HEK293 (cell line): ENCODE results near the gene ESPNL.

Source experiments
- CTCF ChIA-PET: fragments of 350-600 bp; formaldehyde crosslinking; extraction: SDS; loops from one replicate; lab custom pipeline; 2021; ENCODE audit warnings: antibody characterized with exemption; lab: Yijun Ruan, JAX
- POLR2A ChIA-PET: fragments of 300-600 bp; formaldehyde crosslinking; extraction: SDS; loops from one replicate; lab custom pipeline; 2020; ENCODE audit warnings: antibody characterized with exemption, inconsistent platforms; lab: Yijun Ruan, JAX
- H3K27ac ChIP-seq: fragments of 200-500 bp; sonication (Bioruptor generic); 2 replicates; pipeline ENCODE4 v1.5.1; 2014; ENCODE audit warnings: low read depth, low read length, control low read depth, inconsistent platforms; ENCODE audit errors: extremely low read depth
- H3K36me3 ChIP-seq, 2 experiments: fragments of 200-500 bp in 1 of 2; sonication (Bioruptor generic) in 1 of 2; 1 replicate in 1 of 2; 2 replicates in 1 of 2; pipeline ENCODE4 v1.5.1; 2014 to 2017; ENCODE audit warnings: inconsistent platforms in 2 of 2, low read length in 2 of 2; ENCODE audit not compliant: control insufficient read depth in 2 of 2, insufficient read depth in 1 of 2
- H3K4me1 ChIP-seq: fragments of 200-500 bp; sonication (Bioruptor generic); 2 replicates; pipeline ENCODE4 v1.5.1; 2014; ENCODE audit warnings: mild to moderate bottlenecking, low read length, inconsistent platforms; ENCODE audit not compliant: control insufficient read depth, insufficient read depth
- H3K4me3 ChIP-seq: 2 replicates; pipeline ENCODE4 v1.5.1; 2011; ENCODE audit warnings: low read depth, mild to moderate bottlenecking, control low read depth, low read length, moderate library complexity
- H3K9me3 ChIP-seq: fragments of 200-500 bp; sonication (Bioruptor generic); 2 replicates; pipeline ENCODE4 v1.5.1; 2014; ENCODE audit warnings: low read depth, low read length, inconsistent platforms; ENCODE audit not compliant: control insufficient read depth, insufficient read depth
- BCL11A ChIP-seq: fragments of 450-650 bp; formaldehyde crosslinking; IDR thresholded peaks from 2 replicates; pipeline ENCODE4 v1.5.1; 2016; ENCODE audit warnings: low read depth, missing biosample characterization, missing genetic modification characterization
- GFI1B ChIP-seq: fragments of 450-650 bp; formaldehyde crosslinking; IDR thresholded peaks from 2 replicates; pipeline ENCODE4 v1.5.1; 2016; ENCODE audit warnings: missing biosample characterization, missing genetic modification characterization
- GLI2 ChIP-seq: fragments of 450-650 bp; formaldehyde crosslinking; IDR thresholded peaks from 2 replicates; pipeline ENCODE4; 2017; ENCODE audit warnings: missing biosample characterization, missing genetic modification characterization, low read depth, borderline replicate concordance
- KLF7 ChIP-seq: fragments of 450-650 bp; formaldehyde crosslinking; IDR thresholded peaks from 2 replicates; pipeline ENCODE4 v1.5.1; 2016; ENCODE audit warnings: missing biosample characterization, missing genetic modification characterization, borderline replicate concordance
- MEIS1 ChIP-seq: sonication (generic); formaldehyde crosslinking; IDR thresholded peaks from 2 replicates; pipeline ENCODE4 v1.8.1; 2022; ENCODE audit warnings: missing genetic modification reagents, mild to moderate bottlenecking, borderline replicate concordance
- SALL2 ChIP-seq: fragments of 450-650 bp; formaldehyde crosslinking; IDR thresholded peaks from 2 replicates; pipeline ENCODE4 v1.5.0; 2017; ENCODE audit warnings: missing biosample characterization, mild to moderate bottlenecking, missing genetic modification characterization, borderline replicate concordance
- SETDB1 ChIP-seq: IDR thresholded peaks from one replicate; pipeline ENCODE4 v1.6.1; 2017; ENCODE audit warnings: mild to moderate bottlenecking, low read length, moderate library complexity, mixed read lengths; ENCODE audit not compliant: insufficient read length
- TRIM28 ChIP-seq: IDR thresholded peaks from 2 replicates; pipeline ENCODE4 v1.6.1; 2011; ENCODE audit warnings: low read length, control low read depth, borderline replicate concordance
- ZBTB21 ChIP-seq: fragments of 450-650 bp; formaldehyde crosslinking; IDR thresholded peaks from 2 replicates; pipeline ENCODE4 v1.5.1; 2017; ENCODE audit warnings: missing biosample characterization, missing genetic modification characterization
- ZEB2 ChIP-seq: fragments of 450-650 bp; formaldehyde crosslinking; IDR thresholded peaks from 2 replicates; pipeline ENCODE4 v1.5.1; 2016; ENCODE audit warnings: missing biosample characterization, missing genetic modification characterization
- ZIC2 ChIP-seq: fragments of 450-650 bp; formaldehyde crosslinking; IDR thresholded peaks from 2 replicates; pipeline ENCODE4 v1.5.1; 2016; ENCODE audit warnings: missing biosample characterization, missing genetic modification characterization
- ZNF132 ChIP-seq: fragments of 450-650 bp; formaldehyde crosslinking; IDR thresholded peaks from 2 replicates; pipeline ENCODE4 v1.5.1; 2017; ENCODE audit warnings: missing biosample characterization, missing genetic modification characterization, borderline replicate concordance
- ZNF133 ChIP-seq: fragments of 450-650 bp; formaldehyde crosslinking; IDR thresholded peaks from 2 replicates; pipeline ENCODE4 v1.5.1; 2016; ENCODE audit warnings: missing biosample characterization, missing genetic modification characterization
- ZNF19 ChIP-seq: fragments of 450-650 bp; formaldehyde crosslinking; IDR thresholded peaks from 2 replicates; pipeline ENCODE4; 2016; ENCODE audit warnings: missing biosample characterization, missing genetic modification characterization, low read depth
- ZNF211 ChIP-seq: fragments of 450-650 bp; formaldehyde crosslinking; IDR thresholded peaks from 2 replicates; pipeline ENCODE4 v1.5.1; 2016; ENCODE audit warnings: low read depth, missing biosample characterization, missing genetic modification characterization
- ZNF266 ChIP-seq: fragments of 450-650 bp; formaldehyde crosslinking; IDR thresholded peaks from 2 replicates; pipeline ENCODE4 v1.5.1; 2016; ENCODE audit warnings: missing biosample characterization, missing genetic modification characterization, low read depth
- ZNF354C ChIP-seq: fragments of 450-650 bp; formaldehyde crosslinking; IDR thresholded peaks from 2 replicates; pipeline ENCODE4 v1.5.1; 2016; ENCODE audit warnings: missing biosample characterization, missing genetic modification characterization, low read depth, borderline replicate concordance
- ZNF571 ChIP-seq: fragments of 450-650 bp; formaldehyde crosslinking; IDR thresholded peaks from 2 replicates; pipeline ENCODE4 v1.5.0; 2017; ENCODE audit warnings: missing biosample characterization, missing genetic modification characterization
- ZNF670 ChIP-seq: fragments of 450-650 bp; formaldehyde crosslinking; IDR thresholded peaks from 2 replicates; pipeline ENCODE4 v1.5.1; 2016; ENCODE audit warnings: missing biosample characterization, missing genetic modification characterization, low read depth
- ZNF701 ChIP-seq: fragments of 450-650 bp; formaldehyde crosslinking; IDR thresholded peaks from 2 replicates; pipeline ENCODE4 v1.5.1; 2016; ENCODE audit warnings: missing biosample characterization, missing genetic modification characterization
- ZNF747 ChIP-seq: fragments of 450-650 bp; formaldehyde crosslinking; IDR thresholded peaks from 2 replicates; pipeline ENCODE4 v1.5.1; 2016; ENCODE audit warnings: missing biosample characterization, missing genetic modification characterization
- ZNF837 ChIP-seq: fragments of 450-650 bp; formaldehyde crosslinking; IDR thresholded peaks from 2 replicates; pipeline ENCODE4 v1.5.1; 2016; ENCODE audit warnings: missing biosample characterization, missing genetic modification characterization
- ZSCAN23 ChIP-seq: fragments of 450-650 bp; formaldehyde crosslinking; IDR thresholded peaks from 2 replicates; pipeline ENCODE4 v1.5.1; 2016; ENCODE audit warnings: missing biosample characterization, missing genetic modification characterization
- TF ChIP-seq, protein P1 (sequence below): fragments of 450-650 bp; formaldehyde crosslinking; IDR thresholded peaks from 2 replicates; pipeline ENCODE4 v1.5.1; 2016; ENCODE audit warnings: missing biosample characterization, missing genetic modification characterization
- TF ChIP-seq, protein P2 (sequence below): fragments of 450-650 bp; formaldehyde crosslinking; IDR thresholded peaks from 2 replicates; pipeline ENCODE4 v1.5.1; 2016; ENCODE audit warnings: missing biosample characterization, missing genetic modification characterization
- TF ChIP-seq, protein P3 (sequence below): fragments of 450-650 bp; formaldehyde crosslinking; IDR thresholded peaks from 2 replicates; pipeline ENCODE4 v1.5.1; 2016; ENCODE audit warnings: missing biosample characterization, missing genetic modification characterization
- TF ChIP-seq, protein P4 (sequence below): fragments of 450-650 bp; formaldehyde crosslinking; IDR thresholded peaks from 2 replicates; pipeline ENCODE4 v1.5.1; 2016; ENCODE audit warnings: missing biosample characterization, missing genetic modification characterization

ESPNL gene

DNA sequence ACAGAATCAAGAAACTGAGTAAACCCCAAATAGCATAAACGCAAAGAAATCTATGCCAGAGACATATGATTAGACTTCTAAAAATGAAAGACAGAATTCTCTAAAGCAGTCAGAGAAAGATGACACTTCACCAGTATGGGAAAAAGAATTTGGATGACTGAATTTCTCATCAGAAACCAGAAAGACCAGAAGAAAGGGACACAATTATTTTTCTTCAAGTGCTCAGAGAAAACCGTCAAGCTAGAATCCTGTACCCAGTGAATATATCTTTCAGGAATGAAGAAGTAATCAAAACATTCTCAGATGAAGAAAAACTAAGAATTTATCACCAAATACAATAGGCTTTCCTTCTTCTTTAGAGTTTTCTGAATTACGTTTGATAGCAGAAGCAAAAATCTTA, 14.2 kb upstream of the ESPNL start:
- CTCF ChIA-PET = interaction anchor here (0.6 kb wide), 2 partner anchors 32 to 89 kb away, joined by 5 to 8 read pairs; no protein-coding TSS in a partner anchor
- Histone ChIP-seq H3K4me3 (no peak overlapping the region), H3K4me1 (no peaks in the 10 kb centered on the region), H3K9me3 (no peaks in the 10 kb centered on the region), H3K36me3 (peaks cover 13 to 45% of the 10 kb centered on the region in 2 experiments), H3K27ac (no peak overlapping the region)
- POLR2A ChIA-PET = no interaction called here
- TF ChIP-seq, protein P1, sequence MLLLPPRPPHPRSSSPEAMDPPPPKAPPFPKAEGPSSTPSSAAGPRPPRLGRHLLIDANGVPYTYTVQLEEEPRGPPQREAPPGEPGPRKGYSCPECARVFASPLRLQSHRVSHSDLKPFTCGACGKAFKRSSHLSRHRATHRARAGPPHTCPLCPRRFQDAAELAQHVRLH (tag by site-specific recombination) = no peak
- TF ChIP-seq GFI1B (tag by site-specific recombination) = no peak
- no peak for TF ChIP-seq ZIC2 (tag by site-specific recombination)
- no peak for TF ChIP-seq KLF7 (tag by site-specific recombination)
- no peak for TF ChIP-seq MEIS1
- no peak for TF ChIP-seq ZNF571 (tag by site-specific recombination)
- no peak for TF ChIP-seq ZNF266 (tag by site-specific recombination)
- TF ChIP-seq ZSCAN23 (tag by site-specific recombination) = no peak
- no peak for TF ChIP-seq ZNF670 (tag by site-specific recombination)
- no peak for TF ChIP-seq BCL11A (tag by site-specific recombination)
- no peak for TF ChIP-seq ZNF747 (tag by site-specific recombination)

DNA sequence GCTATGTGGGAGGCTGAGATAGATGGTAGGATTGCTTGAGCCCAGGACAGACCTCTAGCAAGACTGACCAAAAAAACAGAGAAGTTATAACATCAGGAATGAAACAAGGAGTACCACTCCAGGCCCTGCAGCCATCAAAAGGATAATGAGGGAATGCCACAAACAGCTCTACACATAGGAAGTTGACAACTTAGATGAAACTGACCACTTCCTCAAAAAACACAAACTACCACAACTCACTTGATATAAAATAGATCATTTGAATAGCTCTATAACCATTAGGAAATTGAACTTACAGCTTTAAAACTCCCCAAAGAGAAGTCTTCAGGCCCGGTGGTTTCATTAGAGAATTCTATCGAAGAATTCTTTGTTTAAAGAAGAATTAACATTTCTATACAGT, 12.9 kb upstream of the ESPNL start:
- ChIA-PET POLR2A (interaction anchor here (1.1 kb wide), 1 partner anchor 27 kb away, joined by 3 read pairs; no protein-coding TSS in a partner anchor), CTCF (interaction anchor here (0.6 kb wide), 2 partner anchors 96 to 922 kb away, joined by 3 read pairs; no protein-coding TSS in a partner anchor)
- Histone ChIP-seq H3K4me3 (no peak overlapping the region), H3K4me1 (no peaks in the 10 kb centered on the region), H3K36me3 (peaks cover 13 to 39% of the 10 kb centered on the region in 2 experiments), H3K27ac (no peak overlapping the region), H3K9me3 (no peaks in the 10 kb centered on the region)
- TF ChIP-seq ZNF354C (tag by site-specific recombination) (no peak), ZEB2 (tag by site-specific recombination) (no peak), ZNF837 (tag by site-specific recombination) (no peak), ZBTB21 (tag by site-specific recombination) (no peak), SALL2 (no peak), ZNF211 (no peak), TRIM28 (no peak), ZNF701 (tag by site-specific recombination) (no peak), ZNF133 (tag by site-specific recombination) (no peak), SETDB1 (no peak), ZNF19 (no peak), ZNF132 (no peak), GLI2 (tag by site-specific recombination) (no peak)
- TF ChIP-seq, protein P2, sequence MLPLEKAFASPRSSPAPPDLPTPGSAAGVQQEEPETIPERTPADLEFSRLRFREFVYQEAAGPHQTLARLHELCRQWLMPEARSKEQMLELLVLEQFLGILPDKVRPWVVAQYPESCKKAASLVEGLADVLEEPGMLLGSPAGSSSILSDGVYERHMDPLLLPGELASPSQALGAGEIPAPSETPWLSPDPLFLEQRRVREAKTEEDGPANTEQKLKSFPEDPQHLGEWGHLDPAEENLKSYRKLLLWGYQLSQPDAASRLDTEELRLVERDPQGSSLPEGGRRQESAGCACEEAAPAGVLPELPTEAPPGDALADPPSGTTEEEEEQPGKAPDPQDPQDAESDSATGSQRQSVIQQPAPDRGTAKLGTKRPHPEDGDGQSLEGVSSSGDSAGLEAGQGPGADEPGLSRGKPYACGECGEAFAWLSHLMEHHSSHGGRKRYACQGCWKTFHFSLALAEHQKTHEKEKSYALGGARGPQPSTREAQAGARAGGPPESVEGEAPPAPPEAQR (tag by site-specific recombination) = no peak
- TF ChIP-seq, protein P3, sequence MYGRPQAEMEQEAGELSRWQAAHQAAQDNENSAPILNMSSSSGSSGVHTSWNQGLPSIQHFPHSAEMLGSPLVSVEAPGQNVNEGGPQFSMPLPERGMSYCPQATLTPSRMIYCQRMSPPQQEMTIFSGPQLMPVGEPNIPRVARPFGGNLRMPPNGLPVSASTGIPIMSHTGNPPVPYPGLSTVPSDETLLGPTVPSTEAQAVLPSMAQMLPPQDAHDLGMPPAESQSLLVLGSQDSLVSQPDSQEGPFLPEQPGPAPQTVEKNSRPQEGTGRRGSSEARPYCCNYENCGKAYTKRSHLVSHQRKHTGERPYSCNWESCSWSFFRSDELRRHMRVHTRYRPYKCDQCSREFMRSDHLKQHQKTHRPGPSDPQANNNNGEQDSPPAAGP = no peak
- TF ChIP-seq, protein P4, sequence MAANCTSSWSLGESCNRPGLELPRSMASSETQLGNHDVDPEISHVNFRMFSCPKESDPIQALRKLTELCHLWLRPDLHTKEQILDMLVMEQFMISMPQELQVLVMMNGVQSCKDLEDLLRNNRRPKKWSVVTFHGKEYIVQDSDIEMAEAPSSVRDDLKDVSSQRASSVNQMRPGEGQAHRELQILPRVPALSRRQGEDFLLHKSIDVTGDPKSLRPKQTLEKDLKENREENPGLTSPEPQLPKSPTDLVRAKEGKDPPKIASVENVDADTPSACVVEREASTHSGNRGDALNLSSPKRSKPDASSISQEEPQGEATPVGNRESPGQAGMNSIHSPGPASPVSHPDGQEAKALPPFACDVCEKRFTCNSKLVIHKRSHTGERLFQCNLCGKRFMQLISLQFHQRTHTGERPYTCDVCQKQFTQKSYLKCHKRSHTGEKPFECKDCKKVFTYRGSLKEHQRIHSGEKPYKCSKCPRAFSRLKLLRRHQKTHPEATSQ (tag by site-specific recombination) = no peak
